ENCODE results near the gene KMT2D.

The KMT2D gene

GRCh38 chr12:49069507-49070346 lies 9.1 kb upstream of the KMT2D start, which contains the start of gene RHEBL1:
Gene RHEBL1, minus strand, starts transcription at chr12:49069979. Its CDS starts 194 bp downstream, at chr12:49069785.
- Histone ChIP-seq H3K4me2 (ENCODE audit: low read depth, low read length, poor library complexity, severe bottlenecking) (peak within 1 kb of the TSS; percentile 94), H3K4me3 (ENCODE audit: low read length, poor library complexity, severe bottlenecking) (peak within 1 kb of the TSS; percentile 81), H3K79me2 (ENCODE audit: insufficient read depth, low read length) (peaks cover 7% of the 10 kb centered on the region), H4K20me1 (ENCODE audit: insufficient read depth, low read length, poor library complexity, severe bottlenecking) (no peaks in the 10 kb centered on the region), H3K9me3 (ENCODE audit: insufficient read depth, low read depth, low read length) (no peaks in the 10 kb centered on the region), H3F3A (ENCODE audit: low read depth) (peaks cover 6% of the 10 kb centered on the region; the same call in 1 of the 2 replicates), H2AFZ (ENCODE audit: low read length) (peak within 1 kb of the TSS; percentile 90), H3K9ac (ENCODE audit: low read depth, low read length, poor library complexity, severe bottlenecking) (peak within 1 kb of the TSS; percentile 77), H3K27me3 (ENCODE audit: insufficient read depth, low read length, poor library complexity, severe bottlenecking) (no peaks in the 10 kb centered on the region), H3K9me2 (replicated peaks; ENCODE audit: low read depth, low read length) (no peaks in the 10 kb centered on the region), H3K4me1 (ENCODE audit: insufficient read depth, low read length, poor library complexity, severe bottlenecking) (peaks cover 15% of the 10 kb centered on the region), H3K36me3 (ENCODE audit: insufficient read depth, low read length) (no peaks in the 10 kb centered on the region; the same call in 1 of the 2 replicates)
- TF ChIP-seq EZH2phosphoT487 (IDR thresholded peaks at IDR 0.05; ENCODE audit: borderline replicate concordance), result no peak
- TF ChIP-seq CTCF (conservative IDR thresholded peaks at IDR 0.05; ENCODE audit: low read length), result peak; percentile 40; the same call in 1 of the 2 replicates

- Histone ChIP-seq H3K9me3 (ENCODE audit: insufficient read depth, low read depth, low read length) (no peaks in the 10 kb centered on the region), H2AFZ (ENCODE audit: low read length) (peak overlapping the region; percentile 90), H4K20me1 (ENCODE audit: insufficient read depth, low read length, poor library complexity, severe bottlenecking) (no peaks in the 10 kb centered on the region), H3K4me3 (ENCODE audit: low read length, poor library complexity, severe bottlenecking) (peak overlapping the region; percentile 81), H3F3A (ENCODE audit: low read depth) (peaks cover 6% of the 10 kb centered on the region; the same call in 1 of the 2 replicates), H3K4me2 (ENCODE audit: low read depth, low read length, poor library complexity, severe bottlenecking) (peak overlapping the region; percentile 94), H3K9me2 (replicated peaks; ENCODE audit: low read depth, low read length) (no peaks in the 10 kb centered on the region), H3K79me2 (ENCODE audit: insufficient read depth, low read length) (peaks cover 7% of the 10 kb centered on the region), H3K9ac (ENCODE audit: low read depth, low read length, poor library complexity, severe bottlenecking) (peak overlapping the region; percentile 77), H3K4me1 (ENCODE audit: insufficient read depth, low read length, poor library complexity, severe bottlenecking) (peaks cover 15% of the 10 kb centered on the region), H3K36me3 (ENCODE audit: insufficient read depth, low read length) (no peaks in the 10 kb centered on the region; the same call in 1 of the 2 replicates), H3K27me3 (ENCODE audit: insufficient read depth, low read length, poor library complexity, severe bottlenecking) (no peaks in the 10 kb centered on the region)
- no peak for TF ChIP-seq CTCF (conservative IDR thresholded peaks at IDR 0.05; ENCODE audit: low read length)
- TF ChIP-seq EZH2phosphoT487 (IDR thresholded peaks at IDR 0.05; ENCODE audit: borderline replicate concordance), result no peak
Observed at GRCh38 chr12:49068879-49069506, 8.4 kb upstream of the KMT2D start.

- Histone ChIP-seq H3K4me1 (ENCODE audit: insufficient read depth, low read length, poor library complexity, severe bottlenecking) (peaks cover 16% of the 10 kb centered on the region), H3F3A (ENCODE audit: low read depth) (0 out of 2 replicates have a peak, but pooled peaks cover 3% of the 10 kb centered on the region)
Observed at GRCh38 chr12:49066120-49066519, 5.5 kb upstream of the KMT2D start.

More at GRCh38 chr12:49066120-49066519, 5.5 kb upstream of the KMT2D start:
- no peaks in the 10 kb centered on the region for H3K27me3 ChIP-seq (ENCODE audit: insufficient read depth, low read length, poor library complexity, severe bottlenecking)
- no peaks in the 10 kb centered on the region; the same call in 1 of the 2 replicates for H3K36me3 ChIP-seq (ENCODE audit: insufficient read depth, low read length)
- H3K79me2 ChIP-seq (ENCODE audit: insufficient read depth, low read length), result peaks cover 13% of the 10 kb centered on the region
- no peak overlapping the region for H2AFZ ChIP-seq (ENCODE audit: low read length)
- no peaks in the 10 kb centered on the region for H4K20me1 ChIP-seq (ENCODE audit: insufficient read depth, low read length, poor library complexity, severe bottlenecking)
- TF ChIP-seq EZH2phosphoT487 (IDR thresholded peaks at IDR 0.05; ENCODE audit: borderline replicate concordance) (no peak), CTCF (conservative IDR thresholded peaks at IDR 0.05; ENCODE audit: low read length) (no peak)
- no peaks in the 10 kb centered on the region for H3K9me3 ChIP-seq (ENCODE audit: insufficient read depth, low read depth, low read length)
- H3K4me2 ChIP-seq (ENCODE audit: low read depth, low read length, poor library complexity, severe bottlenecking), result no peak overlapping the region
- no peak overlapping the region for H3K4me3 ChIP-seq (ENCODE audit: low read length, poor library complexity, severe bottlenecking)
- no peaks in the 10 kb centered on the region for H3K9me2 ChIP-seq (replicated peaks; ENCODE audit: low read depth, low read length)
- no peak overlapping the region for H3K9ac ChIP-seq (ENCODE audit: low read depth, low read length, poor library complexity, severe bottlenecking)

All from Loucy (cell line).